GM12891 (cell line): Measurements from ENCODE around the gene ADCY2.

Experiments used
- PAX5 ChIP-seq: IDR thresholded peaks from 2 replicates; pipeline ENCODE4 v1.6.1; 2011; ENCODE audit warnings: low read length, moderate library complexity, mild to moderate bottlenecking; ENCODE audit not compliant: insufficient read depth, severe bottlenecking
- POLR2A ChIP-seq: IDR thresholded peaks from 2 replicates; pipeline ENCODE4 v1.6.1; 2011; ENCODE audit warnings: low read depth, low read length, control low read depth
- POLR2AphosphoS5 ChIP-seq: IDR thresholded peaks from 2 replicates; pipeline ENCODE4 v1.6.1; 2011; ENCODE audit warnings: low read depth, low read length, control low read depth
- POU2F2 ChIP-seq: IDR thresholded peaks from 2 replicates; pipeline ENCODE4 v1.6.1; 2011; ENCODE audit warnings: low read depth, mild to moderate bottlenecking, control low read depth, low read length, moderate library complexity
- SPI1 ChIP-seq: IDR thresholded peaks from 2 replicates; pipeline ENCODE4 v1.6.1; 2011; ENCODE audit warnings: low read depth, low read length, control low read depth
- TAF1 ChIP-seq: IDR thresholded peaks from 2 replicates; pipeline ENCODE4 v1.6.1; 2011; ENCODE audit warnings: low read depth, low read length, control low read depth

- TF ChIP-seq POU2F2 (no peak), POLR2A (no peak), SPI1 (no peak), POLR2AphosphoS5 (no peak), TAF1 (no peak), PAX5 (no peak)
Observed at GRCh38 chr5:7759951-7760580, 364.1 kb downstream of the ADCY2 start.
